Uterus (tissue), 2 donors: ENCODE results near the gene GPR31.

Source experiments
- POLR2A ChIP-seq, 2 donors: fragments of 450-650 bp; IDR thresholded peaks; one replicate each; pipeline ENCODE4 v1.6.1; 2016; ENCODE audit warnings: antibody characterized with exemption in 2 of 2, mild to moderate bottlenecking in 1 of 2, moderate library complexity in 1 of 2
- TF ChIP-seq, protein P1 (sequence below), 4 experiments: fragments of 200-600 bp in 2 of 4; fragments of 450-650 bp in 2 of 4; sonication (generic) in 2 of 4; IDR thresholded peaks; one replicate each; pipeline ENCODE4 v1.5.1; 2016 to 2019; ENCODE audit warnings: antibody characterized with exemption in 4 of 4, mild to moderate bottlenecking in 2 of 4, moderate library complexity in 1 of 4

DNA sequence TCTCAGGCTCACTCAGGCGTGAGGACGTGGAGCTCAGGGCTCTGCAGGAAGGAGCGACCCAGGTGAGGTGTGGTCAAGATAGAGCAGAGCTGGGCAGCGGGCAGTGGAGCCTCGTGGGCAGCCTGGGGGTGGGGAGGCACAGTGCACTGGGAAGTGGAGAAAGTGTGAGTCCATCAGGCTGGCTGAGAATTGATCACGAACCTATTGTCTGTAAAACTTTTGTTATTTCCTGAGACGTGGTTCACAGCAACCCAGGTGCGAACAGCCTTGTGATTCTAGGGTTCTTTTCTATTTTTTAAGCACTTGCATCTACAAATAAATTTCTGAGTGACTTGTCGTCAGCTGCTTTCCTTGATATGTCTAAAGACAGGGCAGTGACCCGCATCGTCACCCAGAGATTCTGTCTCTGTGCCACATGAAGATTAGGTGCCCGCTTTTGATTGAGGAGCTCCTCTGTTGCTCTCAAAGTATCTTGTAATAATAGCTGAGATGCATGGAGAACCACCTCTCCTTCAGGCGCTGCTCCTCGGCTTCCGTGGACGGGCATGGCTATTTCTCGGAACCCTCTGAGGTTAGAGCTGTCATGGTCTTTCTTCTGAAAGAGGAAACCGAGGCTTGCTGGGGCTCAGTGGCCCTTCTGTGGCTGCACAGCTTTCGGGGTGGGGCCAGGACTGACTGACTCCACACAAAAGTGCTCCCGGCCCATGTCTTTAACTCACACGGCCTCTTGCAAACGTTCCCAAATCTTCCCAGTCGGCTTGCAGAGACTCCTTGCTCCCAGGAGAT lies 35.5 kb downstream of the GPR31 start:
- TF ChIP-seq, protein P1, sequence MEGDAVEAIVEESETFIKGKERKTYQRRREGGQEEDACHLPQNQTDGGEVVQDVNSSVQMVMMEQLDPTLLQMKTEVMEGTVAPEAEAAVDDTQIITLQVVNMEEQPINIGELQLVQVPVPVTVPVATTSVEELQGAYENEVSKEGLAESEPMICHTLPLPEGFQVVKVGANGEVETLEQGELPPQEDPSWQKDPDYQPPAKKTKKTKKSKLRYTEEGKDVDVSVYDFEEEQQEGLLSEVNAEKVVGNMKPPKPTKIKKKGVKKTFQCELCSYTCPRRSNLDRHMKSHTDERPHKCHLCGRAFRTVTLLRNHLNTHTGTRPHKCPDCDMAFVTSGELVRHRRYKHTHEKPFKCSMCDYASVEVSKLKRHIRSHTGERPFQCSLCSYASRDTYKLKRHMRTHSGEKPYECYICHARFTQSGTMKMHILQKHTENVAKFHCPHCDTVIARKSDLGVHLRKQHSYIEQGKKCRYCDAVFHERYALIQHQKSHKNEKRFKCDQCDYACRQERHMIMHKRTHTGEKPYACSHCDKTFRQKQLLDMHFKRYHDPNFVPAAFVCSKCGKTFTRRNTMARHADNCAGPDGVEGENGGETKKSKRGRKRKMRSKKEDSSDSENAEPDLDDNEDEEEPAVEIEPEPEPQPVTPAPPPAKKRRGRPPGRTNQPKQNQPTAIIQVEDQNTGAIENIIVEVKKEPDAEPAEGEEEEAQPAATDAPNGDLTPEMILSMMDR (IDR thresholded peaks at IDR 0.05) = no peak
- no peak for TF ChIP-seq POLR2A (IDR thresholded peaks at IDR 0.05)
